Measurements from ENCODE around the gene HHAT.

DNA sequence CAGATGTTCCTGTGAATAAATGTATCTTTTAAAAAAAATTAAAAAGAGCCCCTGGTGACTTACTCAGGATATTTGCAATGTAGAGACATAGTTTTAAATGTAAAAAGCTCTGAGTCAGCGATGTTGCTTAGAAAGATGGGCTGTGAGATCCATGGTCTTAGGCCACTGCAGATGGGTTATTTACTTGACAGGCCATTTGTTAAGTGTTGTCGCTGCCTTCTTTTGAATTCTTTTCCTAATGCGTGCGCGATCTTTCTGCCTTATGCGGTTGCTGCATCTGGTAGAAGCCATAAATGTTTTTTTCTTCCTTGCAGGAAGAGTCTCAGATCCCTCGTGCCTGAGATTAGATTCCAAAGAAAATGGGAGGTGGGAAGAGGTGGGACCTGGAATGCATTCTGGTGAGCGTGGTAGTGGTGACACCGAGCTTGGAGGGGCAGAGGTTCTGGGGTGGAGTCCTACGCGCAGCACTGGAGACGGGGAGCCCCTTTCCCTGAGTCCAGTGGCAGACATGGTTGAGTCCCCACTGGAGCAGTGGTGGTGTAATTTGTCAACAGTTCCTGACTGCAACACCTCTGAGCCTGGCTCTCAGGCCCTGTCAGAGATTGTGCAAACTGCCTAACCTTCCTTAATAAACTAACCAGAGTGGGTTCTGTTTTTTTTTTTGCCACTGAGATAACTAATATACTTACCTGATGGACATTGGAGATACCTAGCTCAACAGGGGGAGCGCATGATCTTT, 197.2 kb downstream of the HHAT start:
- TF ChIP-seq POLR2AphosphoS5 (IDR thresholded peaks at IDR 0.05) (peak; percentile 34), TAF1 (IDR thresholded peaks at IDR 0.05; ENCODE audit: low read depth) (no peak), MXI1 (conservative IDR thresholded peaks at IDR 0.05; ENCODE audit: poor library complexity, severe bottlenecking) (no peak), EZH2 (IDR thresholded peaks at IDR 0.05; ENCODE audit: borderline replicate concordance, insufficient read depth, low read length, poor library complexity, severe bottlenecking) (no peak), EP300 (conservative IDR thresholded peaks at IDR 0.05; ENCODE audit: poor library complexity, severe bottlenecking) (no peak)
- TF ChIP-seq, protein P1, sequence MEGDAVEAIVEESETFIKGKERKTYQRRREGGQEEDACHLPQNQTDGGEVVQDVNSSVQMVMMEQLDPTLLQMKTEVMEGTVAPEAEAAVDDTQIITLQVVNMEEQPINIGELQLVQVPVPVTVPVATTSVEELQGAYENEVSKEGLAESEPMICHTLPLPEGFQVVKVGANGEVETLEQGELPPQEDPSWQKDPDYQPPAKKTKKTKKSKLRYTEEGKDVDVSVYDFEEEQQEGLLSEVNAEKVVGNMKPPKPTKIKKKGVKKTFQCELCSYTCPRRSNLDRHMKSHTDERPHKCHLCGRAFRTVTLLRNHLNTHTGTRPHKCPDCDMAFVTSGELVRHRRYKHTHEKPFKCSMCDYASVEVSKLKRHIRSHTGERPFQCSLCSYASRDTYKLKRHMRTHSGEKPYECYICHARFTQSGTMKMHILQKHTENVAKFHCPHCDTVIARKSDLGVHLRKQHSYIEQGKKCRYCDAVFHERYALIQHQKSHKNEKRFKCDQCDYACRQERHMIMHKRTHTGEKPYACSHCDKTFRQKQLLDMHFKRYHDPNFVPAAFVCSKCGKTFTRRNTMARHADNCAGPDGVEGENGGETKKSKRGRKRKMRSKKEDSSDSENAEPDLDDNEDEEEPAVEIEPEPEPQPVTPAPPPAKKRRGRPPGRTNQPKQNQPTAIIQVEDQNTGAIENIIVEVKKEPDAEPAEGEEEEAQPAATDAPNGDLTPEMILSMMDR (IDR thresholded peaks at IDR 0.05; ENCODE audit: poor library complexity, severe bottlenecking), result no peak
